Keratinocyte (primary cell): ENCODE results near the gene ZNF280C.

ENCODE experiments used
- CTCF ChIP-seq, 3 experiments: IDR thresholded peaks in 1 of 3; conservative IDR thresholded peaks in 1 of 3; optimal IDR thresholded peaks in 1 of 3; 2 replicates in 2 of 3; 3 replicates in 1 of 3; pipeline versions ENCODE3 to v1.5.1; 2011; ENCODE audit warnings: low read length in 3 of 3, mild to moderate bottlenecking in 3 of 3, moderate library complexity in 2 of 3, control low read depth in 1 of 3, inconsistent platforms in 1 of 3; ENCODE audit not compliant: insufficient read depth in 2 of 3; ENCODE audit errors: extremely low read depth in 1 of 3
- EZH2 ChIP-seq: IDR thresholded peaks from one replicate; pipeline ENCODE4 v1.6.1; 2012; ENCODE audit warnings: inconsistent platforms, mild to moderate bottlenecking, low read length, moderate library complexity

- TF ChIP-seq CTCF (optimal IDR thresholded peaks at IDR 0.05 in 1 of 3, IDR thresholded peaks at IDR 0.05 in 1 of 3, conservative IDR thresholded peaks at IDR 0.05 in 1 of 3; ENCODE audit: extremely low read depth in 1 of 3, insufficient read depth in 2 of 3, low read length in 3 of 3) = no peak
- no peak for TF ChIP-seq EZH2
These were observed 113.1 kb downstream of the ZNF280C start for GRCh38 chrX:130155564-130155963.
